DMS153 treated with DMSO at 0.1 percent for 48 hours (cell line): ENCODE measurements around the gene UBE2J2.

Experiments used
- DNase-seq: peaks from one replicate; lab custom pipeline; 2025; ENCODE audit not compliant: unreplicated experiment; lab: John Stamatoyannopoulos, UW

The UBE2J2 gene

GRCh38 chr1:1229770-1230169 lies 43.9 kb downstream of the UBE2J2 start:
- no peak for DNase-seq

GRCh38 chr1:1228596-1229321 lies 44.9 kb downstream of the UBE2J2 start:
- DNase-seq: no peak

GRCh38 chr1:1228187-1228586 lies 45.5 kb downstream of the UBE2J2 start:
- no peak for DNase-seq

GRCh38 chr1:1227386-1227785 lies 46.3 kb downstream of the UBE2J2 start:
- DNase-seq: no peak

GRCh38 chr1:1226566-1227362 lies 46.9 kb downstream of the UBE2J2 start:
- no peak for DNase-seq

- no peak for DNase-seq
Measured at GRCh38 chr1:1225913-1226312, 47.7 kb downstream of the UBE2J2 start.

- DNase-seq: no peak
Measured at GRCh38 chr1:1225238-1225845, 48.3 kb downstream of the UBE2J2 start.

- DNase-seq: no peak
Measured at GRCh38 chr1:1223891-1224290, 49.8 kb downstream of the UBE2J2 start.

- no peak for DNase-seq
Measured at GRCh38 chr1:1223321-1223720, 50.3 kb downstream of the UBE2J2 start.

- no peak for DNase-seq
Measured at GRCh38 chr1:1222575-1223225, 51.0 kb downstream of the UBE2J2 start.

GRCh38 chr1:1221887-1222574 lies 51.6 kb downstream of the UBE2J2 start:
- no peak for DNase-seq

GRCh38 chr1:1220197-1220596 lies 53.5 kb downstream of the UBE2J2 start:
- no peak for DNase-seq

GRCh38 chr1:1219341-1219740 lies 54.3 kb downstream of the UBE2J2 start:
- DNase-seq: no peak

- DNase-seq: no peak
Measured at GRCh38 chr1:1218524-1219200, 55.0 kb downstream of the UBE2J2 start.

- DNase-seq: no peak
Measured at GRCh38 chr1:1217621-1218523, 55.8 kb downstream of the UBE2J2 start.

GRCh38 chr1:1216770-1217620 lies 56.7 kb downstream of the UBE2J2 start:
- no peak for DNase-seq

GRCh38 chr1:1215881-1216605 lies 57.6 kb downstream of the UBE2J2 start:
- DNase-seq: no peak
